ENCODE measurements around the gene RIBC2.
"Not testable (repeated sequence)": the region's sequence is repeated elsewhere in the genome, so short reads cannot be mapped to it uniquely, and the experiment has no call there.

Gene RIBC2

DNA sequence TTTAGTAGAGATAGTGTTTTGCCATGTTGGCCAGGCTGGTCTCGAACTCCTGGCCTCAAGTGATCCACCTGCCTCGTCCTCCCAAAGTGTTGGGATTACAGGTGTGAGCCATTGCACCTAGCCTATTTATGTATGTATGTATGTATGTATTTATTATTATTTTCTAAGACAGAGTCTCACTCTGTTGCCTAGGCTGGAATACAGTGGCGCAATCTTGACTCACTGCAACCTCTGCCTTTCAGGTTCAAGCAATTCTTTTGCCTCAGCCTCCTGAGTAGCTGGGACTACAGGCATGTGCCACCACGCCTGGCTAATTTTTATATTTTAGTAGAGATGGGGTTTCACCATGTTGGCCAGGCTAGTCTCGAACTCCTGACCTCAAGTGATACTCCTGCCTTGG lies 35.9 kb downstream of the RIBC2 start:
- DNase-seq (ENCODE audit: low read depth): not testable (repeated sequence)

DNA sequence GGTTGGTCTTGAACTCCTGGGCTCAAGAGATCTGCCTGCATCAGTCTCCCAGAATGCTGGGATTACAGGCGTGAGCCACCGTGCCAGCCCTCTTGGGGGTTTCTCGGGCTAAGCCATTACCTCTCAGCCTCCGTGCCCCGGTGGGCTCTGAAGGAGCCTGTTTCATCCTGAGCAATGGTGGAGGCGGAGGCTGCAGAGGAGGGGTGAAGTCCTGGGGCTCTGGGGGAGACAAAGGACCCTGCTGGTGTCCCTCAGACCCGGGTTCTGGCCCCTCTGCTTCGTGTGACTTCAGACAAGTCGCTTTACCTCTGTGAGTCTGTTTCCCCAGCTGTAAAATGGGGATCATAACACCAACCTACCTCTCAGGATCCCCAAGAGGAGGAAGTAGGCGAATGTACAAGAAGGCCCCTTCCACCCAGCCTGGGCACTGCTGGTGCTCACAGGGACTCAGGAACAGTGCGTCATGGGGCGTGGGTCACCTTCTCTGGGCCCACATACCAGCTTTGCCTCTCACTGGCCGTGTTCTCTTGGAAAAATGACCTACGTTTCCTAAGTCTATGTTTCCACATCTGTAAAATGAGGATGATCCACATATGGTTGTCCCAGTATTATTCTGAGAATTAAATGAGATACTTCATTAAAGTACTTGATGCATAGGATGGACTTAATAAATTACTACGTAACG lies 36.8 kb downstream of the RIBC2 start:
- no peak for DNase-seq (ENCODE audit: low read depth)

DNA sequence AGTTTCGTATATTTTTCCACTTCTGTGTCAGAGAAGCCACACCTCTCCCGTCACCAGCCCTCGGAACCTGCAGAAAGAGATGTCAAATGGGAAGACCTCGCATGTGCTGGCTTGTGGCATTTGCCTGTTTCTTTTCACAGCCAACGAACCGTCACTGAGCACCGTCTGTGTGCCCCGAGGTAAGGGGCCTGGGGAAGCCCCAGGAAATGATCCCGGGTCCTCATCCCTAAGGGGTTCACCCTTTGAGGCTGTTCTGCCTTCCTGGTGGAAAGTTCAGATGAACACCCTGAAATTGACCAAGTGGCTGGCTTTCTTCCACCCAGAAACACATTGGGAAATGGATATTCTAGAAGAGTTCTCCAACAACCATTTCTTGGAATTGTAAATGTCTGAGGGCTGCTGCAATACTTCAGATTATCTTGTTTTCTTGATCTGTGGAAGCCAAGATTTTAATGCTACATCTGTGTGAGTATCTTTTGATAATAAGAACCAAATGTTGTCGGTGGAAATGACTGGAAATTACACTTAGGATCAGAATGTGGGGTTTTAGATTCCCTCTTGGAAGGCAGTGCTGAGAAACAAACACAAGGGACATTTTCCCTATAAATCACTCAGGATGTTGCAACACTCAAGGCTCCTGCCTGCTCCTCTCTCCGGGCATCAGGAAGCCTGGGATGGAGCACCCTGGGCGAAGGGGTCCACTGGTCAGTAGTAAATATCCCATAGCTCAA lies 37.6 kb downstream of the RIBC2 start:
- peak; percentile 99 for DNase-seq (ENCODE audit: low read depth)

DNA sequence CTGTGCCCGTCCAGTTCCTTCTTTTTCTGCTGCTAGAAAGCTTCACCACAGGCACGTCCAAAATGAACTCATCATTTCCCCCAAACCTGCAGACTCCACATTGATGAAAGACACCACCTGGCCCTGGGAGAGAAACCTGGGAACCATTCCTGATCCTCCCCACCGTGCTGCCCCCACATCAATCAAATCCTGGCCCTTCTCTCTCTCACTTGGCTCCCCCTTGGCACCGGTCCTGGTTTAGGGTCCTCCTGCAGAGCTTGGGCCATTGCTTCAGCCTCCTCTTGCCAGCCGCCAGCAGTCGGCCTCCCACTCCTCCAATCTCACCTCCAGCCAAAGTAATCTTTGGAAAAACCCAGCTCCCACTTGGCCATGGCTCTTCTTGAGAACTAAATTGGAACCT lies 38.5 kb downstream of the RIBC2 start:
- DNase-seq (ENCODE audit: low read depth): no peak

DNA sequence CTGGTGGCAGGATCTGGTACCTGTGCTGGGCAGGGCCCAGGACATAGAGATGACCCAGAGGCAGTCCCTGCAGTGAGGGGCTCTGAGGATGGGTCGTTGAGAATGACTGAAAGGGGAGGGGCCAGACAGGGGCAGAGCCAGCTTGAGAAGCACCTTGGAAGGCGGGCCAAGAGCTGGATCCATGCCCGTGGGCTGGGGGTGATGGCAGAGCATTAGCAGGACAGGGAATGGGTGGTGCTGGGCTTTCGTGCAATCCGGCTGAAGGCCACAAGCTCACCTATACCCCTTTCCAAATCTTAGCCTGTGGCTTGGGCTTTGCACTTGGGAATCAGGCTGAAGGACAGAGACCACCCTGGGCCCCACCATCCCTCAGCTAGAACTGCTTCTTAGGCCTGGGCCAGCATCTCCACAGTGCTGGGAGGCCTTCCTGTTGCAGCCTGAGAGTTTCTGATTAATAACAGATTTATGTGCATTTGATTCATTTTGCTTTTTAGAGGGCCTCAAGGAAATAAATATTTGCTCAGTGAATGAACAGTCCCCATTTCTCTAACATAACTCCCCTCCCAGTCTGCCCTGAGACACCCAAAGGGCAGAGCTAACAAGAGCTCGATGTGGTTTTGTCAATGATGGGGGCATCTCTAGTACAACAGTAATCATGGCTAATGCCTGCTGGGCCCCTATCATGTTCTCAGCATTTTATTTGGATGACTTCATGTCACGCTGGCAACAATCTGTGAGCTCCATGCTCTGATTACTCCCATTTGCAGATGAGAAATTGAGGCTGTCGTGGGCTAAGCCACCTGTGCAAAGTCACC lies 39.3 kb downstream of the RIBC2 start:
- DNase-seq (ENCODE audit: low read depth): peak; percentile 93

DNA sequence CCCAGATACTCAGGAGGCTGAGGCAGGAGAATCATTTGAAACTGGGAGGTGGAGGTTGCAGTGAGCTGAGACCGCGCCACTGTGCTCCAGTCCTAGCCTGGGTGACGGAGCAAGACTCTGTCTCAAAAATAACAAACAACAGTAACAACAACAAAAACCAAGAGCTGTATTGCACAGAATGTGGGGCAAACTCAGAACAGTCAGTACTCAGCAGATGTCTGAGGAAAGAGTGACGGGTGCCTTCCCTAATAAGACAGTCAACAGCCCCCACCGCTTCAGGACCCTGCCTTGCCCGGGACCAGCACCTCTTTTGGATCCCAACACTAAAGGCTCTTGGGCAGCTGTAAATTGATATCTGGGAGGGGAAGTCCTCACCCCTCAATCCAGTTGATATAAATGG lies 40.3 kb downstream of the RIBC2 start:
- no peak for DNase-seq (ENCODE audit: low read depth)

DNA sequence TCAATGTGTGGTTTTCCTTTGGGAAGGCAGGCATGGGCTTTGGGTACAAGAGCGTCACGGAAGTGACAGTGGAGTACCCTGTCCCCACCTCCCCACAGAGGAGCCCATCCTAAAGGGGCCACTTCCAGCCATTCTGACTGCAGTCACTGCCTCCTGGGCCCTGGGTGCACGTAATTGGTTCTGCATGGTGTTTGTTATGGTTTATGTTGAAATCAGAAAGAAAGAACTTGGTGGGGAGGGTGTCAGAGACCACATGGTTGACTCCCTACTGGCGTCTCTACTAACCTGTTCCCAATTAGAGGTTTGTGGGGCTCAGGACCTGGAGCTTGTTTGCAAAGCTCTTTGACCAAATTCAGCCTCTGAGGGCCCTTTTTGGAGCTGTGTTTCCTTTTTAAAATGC lies 40.8 kb downstream of the RIBC2 start:
- DNase-seq (ENCODE audit: low read depth): peak; percentile 89

DNA sequence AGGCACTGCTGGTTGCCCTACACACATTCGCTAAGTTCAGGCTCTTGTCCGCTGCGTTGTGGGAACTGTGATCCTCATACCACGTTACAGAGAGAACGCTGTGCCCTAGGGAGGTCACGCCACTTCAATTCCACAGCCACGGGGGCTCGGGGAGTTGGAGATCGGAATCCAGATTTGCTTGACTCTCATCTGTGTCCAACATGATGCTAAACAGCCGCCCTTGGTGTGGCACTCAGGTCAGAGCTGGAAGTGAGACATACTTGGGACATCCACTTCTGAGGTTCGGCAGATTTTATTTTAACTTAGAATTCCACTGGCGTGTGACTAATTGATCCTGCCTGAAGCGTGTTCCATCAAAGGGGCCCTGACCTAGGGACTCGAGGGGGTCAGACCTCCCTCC lies 41.7 kb downstream of the RIBC2 start:
- DNase-seq (ENCODE audit: low read depth): peak; percentile 89

DNA sequence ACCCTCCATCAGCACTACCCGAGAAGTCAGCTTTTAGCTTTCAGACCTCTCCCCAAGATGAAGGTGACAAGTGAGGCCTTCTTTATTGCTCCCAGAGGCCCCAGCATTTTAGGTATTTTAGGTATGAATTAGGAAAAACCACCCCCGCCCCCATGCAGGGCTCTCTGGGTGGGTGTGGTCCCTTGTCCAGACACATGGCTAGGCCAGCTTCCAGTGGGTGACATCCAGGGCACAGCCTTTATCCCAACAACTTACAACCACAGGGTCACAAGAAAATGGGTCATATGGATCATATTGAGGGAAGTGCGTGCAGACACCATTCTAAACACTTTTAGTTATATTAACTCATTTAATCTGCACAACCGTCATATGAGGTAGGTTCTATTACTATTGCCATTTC lies 42.1 kb downstream of the RIBC2 start:
- peak; percentile 67 for DNase-seq (ENCODE audit: low read depth)

DNA sequence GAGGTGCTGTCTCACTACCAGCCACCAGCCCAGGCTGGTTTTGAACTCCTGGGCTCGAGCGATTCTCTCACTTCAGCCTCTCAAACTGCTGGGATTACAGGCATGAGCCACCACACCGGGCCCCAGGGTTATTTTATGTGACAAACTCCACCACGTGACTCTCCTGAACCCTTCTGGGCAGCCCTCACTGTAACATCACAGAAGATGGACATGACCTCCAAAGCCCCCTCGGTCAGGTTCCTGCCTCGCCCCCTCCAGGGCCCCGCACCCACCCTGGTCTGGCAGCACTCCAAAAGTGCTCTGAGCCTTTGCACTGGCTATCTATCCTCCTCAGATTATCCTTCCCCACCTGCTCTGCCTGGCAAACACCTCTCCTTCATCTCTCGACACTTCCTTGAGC lies 43.3 kb downstream of the RIBC2 start:
- DNase-seq (ENCODE audit: low read depth): no peak

DNA sequence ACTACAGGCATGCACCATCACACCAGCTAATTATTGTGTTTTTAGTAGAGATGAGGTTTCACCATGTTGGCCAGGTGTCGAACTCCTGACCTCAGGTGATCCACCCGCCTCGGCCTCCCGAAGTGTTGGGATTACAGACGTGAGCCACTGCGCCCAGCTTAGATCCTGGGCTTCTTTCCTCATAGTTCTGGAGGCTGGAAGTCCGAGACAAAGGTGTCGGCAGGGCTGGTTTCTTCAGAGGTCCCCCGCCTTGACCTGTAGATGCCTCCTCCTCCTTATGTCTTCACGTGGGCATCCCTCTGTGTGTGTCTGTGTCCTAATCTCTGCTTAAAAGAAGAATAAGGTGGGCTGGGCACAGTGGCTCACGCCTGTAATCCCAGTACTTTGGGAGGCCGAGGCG lies 45.0 kb downstream of the RIBC2 start:
- DNase-seq (ENCODE audit: low read depth): no peak

DNA sequence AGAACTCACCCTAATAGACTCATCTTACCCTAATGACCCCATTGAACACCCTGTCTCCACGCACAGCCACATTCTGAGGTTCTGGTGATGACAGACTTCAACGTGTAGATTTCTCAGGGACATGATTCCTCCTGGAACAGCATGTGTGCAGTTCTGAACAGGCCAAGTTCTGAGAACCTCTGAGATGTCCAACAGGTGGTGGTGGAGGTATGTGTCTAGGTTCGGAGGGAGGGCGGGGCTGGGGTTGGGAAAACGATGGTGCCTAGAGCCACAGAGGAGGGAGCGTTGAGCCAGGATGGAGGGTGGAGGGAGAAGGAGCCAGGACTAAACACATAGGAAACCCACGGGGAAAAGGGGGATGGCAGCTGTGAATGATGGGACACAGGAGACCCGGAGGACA lies 45.7 kb downstream of the RIBC2 start:
- no peak for DNase-seq (ENCODE audit: low read depth)

DNA sequence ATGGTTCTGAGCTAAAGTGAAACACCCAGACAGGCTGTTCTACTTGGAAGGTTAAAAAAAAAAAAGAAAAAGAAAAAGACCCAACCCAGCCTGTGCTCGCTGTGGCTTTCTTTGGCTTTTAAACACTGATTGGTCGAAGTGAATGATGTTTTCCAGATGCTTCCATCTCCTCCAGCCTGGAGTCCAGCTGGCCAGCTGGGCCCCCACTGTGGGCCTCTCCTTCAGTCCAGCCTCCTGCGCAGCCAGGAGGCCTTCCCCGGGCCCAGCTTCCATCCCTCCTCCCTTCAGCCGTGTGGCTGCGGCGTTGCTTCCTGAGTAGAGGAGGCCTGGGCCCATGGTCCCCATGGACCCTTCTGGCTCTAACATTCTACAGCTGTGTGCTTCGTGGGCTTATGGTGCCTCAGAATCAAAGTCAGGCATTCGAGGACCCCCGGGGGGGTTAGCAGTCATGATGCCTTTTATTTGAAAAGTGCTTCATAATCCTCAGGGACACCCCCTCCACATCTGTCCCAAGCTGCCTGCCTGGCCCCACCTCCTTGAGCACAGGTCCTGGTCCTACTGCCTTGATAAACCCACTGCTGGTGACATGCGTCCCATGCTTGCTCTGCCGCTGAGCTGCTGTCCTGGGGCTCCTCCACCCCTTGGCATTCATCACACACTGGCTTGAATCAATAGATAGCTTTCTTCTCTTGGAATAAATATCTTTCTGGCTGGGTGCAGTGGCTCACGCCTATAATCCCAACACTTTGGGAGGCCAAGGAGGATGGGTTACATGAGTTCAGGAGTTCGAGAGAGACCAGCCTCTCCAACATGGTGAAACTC lies 47.0 kb downstream of the RIBC2 start:
- DNase-seq (ENCODE audit: low read depth): no peak

DNA sequence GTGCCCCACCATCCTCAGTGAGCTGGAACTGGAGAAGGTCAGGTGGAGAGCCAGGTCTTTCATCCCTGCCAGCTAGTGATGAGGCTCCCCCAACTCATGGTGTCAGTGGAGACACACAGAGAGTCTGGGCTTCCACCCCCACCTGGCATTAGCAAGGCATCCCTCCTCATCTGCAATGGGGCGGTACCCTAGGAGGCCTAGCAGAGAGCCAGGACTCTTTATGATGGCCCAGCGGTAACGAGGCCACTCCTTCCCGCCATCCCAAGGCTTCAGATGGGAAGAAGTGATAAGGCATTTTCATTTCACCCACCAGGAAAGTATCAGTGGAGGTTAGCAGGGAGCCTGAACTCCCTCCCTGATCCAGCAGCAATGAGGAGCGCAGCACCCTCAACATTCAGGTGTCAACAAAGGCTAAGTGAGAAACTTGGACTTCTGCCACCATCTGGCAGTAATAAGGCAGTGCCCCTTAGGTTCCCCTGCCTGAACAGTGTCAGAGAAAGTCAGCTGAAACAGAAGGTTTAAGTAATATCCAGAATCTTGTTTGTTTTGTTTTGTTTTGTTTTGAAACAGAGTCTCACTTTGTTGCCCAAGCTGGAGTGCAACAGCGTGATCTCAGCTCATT lies 48.7 kb downstream of the RIBC2 start:
- DNase-seq (ENCODE audit: low read depth): no peak

DNA sequence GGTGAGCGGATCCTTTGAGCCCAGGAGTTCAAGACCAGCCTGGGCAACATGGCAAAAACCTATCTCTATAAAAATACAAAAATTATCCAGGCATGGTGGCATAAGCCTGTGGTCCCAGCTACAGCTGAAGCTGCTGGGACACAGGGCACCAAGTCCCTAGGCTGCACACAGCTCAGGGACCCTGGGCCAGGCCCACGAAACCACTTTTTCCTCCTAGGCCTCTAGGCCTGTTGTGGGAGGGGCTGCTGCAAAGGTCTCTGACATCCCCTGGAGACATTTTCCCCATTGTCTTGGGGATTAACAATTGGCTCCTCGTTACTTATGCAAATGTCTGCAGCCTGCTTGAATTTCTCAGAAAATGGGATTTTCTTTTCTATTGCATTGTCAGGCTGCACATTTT lies 50.2 kb downstream of the RIBC2 start:
- DNase-seq (ENCODE audit: low read depth): not testable (repeated sequence)

DNA sequence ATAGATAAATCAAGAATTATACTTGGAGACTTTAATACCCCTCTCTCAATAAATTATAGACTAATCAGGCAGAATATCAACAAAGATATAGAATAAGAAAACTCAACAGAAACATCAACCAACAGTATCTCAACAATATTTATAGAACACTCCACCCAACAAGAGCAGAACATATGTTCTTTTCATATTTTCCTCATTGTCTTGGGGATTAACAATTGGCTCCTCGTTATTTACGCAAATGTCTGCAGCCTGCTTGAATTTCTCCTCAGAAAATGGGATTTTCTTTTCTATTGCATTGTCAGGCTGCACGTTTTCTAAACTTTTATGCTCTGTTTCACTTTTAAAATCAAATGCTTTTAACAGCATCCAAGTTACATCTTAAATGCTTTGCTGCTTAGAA lies 52.1 kb downstream of the RIBC2 start:
- DNase-seq (ENCODE audit: low read depth): no peak

DNA sequence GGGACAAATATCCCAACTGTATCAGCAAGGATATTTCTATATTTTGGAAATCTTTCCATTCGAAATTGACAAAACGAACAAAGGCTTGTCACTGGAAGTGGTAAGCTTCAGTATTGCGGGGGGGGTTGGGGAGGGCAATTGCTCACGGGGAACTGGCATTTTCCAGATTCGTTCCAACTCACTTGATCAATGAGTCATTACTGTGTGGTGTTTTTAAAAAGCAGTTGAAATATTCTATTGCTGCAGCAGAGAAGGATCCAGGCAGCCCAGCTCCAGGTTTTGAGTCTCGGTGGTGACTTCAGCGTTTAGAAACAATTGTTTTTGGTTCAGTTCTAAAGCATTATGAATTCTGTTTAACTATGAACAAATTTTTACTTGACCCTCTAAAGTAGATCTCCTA lies 55.4 kb downstream of the RIBC2 start:
- peak; percentile 85 for DNase-seq (ENCODE audit: low read depth)

DNA sequence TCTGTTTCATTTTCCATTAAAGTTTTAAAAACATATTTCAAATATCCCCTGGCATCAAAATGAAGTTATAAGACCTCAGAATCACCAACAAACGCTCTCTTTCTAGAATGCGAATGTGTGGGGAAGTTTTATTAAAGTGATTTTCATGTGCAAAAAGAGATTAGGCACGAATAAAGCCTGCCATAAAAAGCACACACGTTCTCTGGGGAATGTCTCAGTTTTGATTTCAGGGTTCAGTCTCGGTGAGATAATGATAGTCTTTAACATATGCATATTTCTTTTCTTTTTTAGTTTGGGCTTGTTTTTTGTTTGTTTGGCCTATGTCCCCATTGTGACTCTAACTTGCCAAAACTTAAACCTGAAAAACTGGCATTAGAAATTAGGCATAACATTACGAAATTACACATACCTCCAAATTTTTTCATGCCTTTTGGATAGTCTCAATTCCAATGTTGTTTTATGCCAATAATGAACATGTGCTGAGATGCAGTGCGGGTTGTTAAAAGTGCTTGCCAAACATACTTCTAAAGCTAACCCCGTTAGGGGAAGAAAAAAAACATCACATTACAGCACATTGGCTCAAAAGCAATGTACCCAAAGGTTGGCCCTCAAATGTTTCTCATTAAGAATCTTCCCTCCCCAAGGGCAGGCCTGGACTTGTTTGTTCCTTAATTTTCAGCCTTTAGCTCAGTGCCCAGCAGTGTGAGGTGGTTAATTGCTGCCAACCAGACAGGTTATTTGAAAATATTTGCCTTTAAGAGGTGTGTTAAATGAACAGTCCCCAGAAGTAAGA lies 56.0 kb downstream of the RIBC2 start:
- peak; percentile 83 for DNase-seq (ENCODE audit: low read depth)

DNA sequence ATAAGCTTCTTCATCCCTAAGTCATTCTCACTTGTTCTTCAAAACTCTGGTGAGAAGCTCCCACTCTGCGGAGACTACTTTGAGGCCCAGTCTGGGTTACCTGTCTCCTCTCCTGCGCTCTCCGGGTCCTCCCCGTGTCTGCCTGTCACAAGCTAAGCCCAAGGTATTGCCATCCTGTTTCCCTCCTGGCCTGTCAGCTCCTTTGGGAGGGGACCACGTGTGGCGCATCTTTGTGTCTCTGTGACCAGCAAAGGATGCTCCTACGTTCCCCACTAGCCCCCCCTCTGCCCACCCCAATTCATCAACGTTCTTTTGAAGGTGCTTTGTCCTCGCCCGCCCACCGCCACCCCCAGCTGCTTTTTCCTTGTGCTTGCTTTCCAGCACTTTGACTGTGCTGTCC lies 57.4 kb downstream of the RIBC2 start:
- no peak for DNase-seq (ENCODE audit: low read depth)

DNA sequence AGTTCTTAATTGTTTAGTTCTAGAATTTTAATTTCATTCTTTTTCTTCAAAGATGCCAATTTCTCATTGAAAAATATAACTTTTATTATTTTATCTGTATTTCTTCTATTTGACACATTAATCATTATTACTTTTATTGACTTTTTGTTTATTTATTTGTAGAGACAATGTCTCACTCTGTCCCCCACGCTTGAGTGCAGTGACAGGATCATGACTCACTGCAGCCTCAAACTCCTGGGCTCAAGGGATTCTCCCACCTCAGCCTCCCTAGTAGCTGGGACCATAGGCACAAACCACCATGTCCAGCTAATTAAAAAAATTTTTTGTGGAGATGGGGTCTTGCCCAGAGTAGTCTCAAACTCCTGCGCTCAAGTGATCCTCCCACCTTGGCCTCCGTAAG lies 58.9 kb downstream of the RIBC2 start:
- no peak for DNase-seq (ENCODE audit: low read depth)

Data from EH (cell line).